ENCODE results near the gene ABHD13. TPM values are rescaled to one million over a fixed set of nuclear protein-coding genes. Genes with fewer than 3 reads are reported as not detected.
A peak's percentile ranks its signal among the peaks of the same experiment; 100 is the strongest.

ABHD13 gene
- total and polyA plus RNA-seq, 11 donors: 2.4 to 6.6 (median 4.9) TPM

GRCh38 chr13:108227651-108228272 is 9.6 kb downstream of the ABHD13 start:
- Histone ChIP-seq H3K4me1 (peaks cover 4 to 49% (median 30%) of the 10 kb centered on the region in 12 donors), H3K36me3 (peaks cover 0 to 16% (median 8%) of the 10 kb centered on the region in 9 donors), H3K4me3 (no peak overlapping the region), H3K27ac (no peak overlapping the region), H3K9me3 (no peaks in the 10 kb centered on the region), H3K27me3 (no peaks in the 10 kb centered on the region)
- WGBS, 4 donors: 84 to 92% (median 88%) methylated on average over 1 of the region's 1 CpG
- TF ChIP-seq CTCF (IDR thresholded peaks at IDR 0.05) (peak; percentile 67 to 90 (median 83)), POLR2A (IDR thresholded peaks at IDR 0.05) (no peak)
- no peak for ATAC-seq
- no peak for DNase-seq
- intact Hi-C loops (cut with DNase I): loop anchor here in 6 of 10 donors (5.0 to 10.0 kb wide), 6 partner anchors 40 to 670 kb away; partner anchors contain the start of gene TNFSF13B (in 1 of the 6)

- Histone ChIP-seq H3K4me3 (no peak overlapping the region), H3K36me3 (peaks cover 0 to 16% (median 8%) of the 10 kb centered on the region in 9 donors), H3K27me3 (no peaks in the 10 kb centered on the region), H3K4me1 (peaks cover 3 to 26% (median 16%) of the 10 kb centered on the region in 12 donors), H3K9me3 (no peaks in the 10 kb centered on the region), H3K27ac (no peak overlapping the region)
- no peak for TF ChIP-seq POLR2A (IDR thresholded peaks at IDR 0.05)
- TF ChIP-seq CTCF (IDR thresholded peaks at IDR 0.05): no peak
- intact Hi-C loops (cut with DNase I): no loop called here
- ATAC-seq (no peak), DNase-seq (no peak)
Observed at GRCh38 chr13:108230377-108230776, 12.2 kb downstream of the ABHD13 start.

- Histone ChIP-seq H3K4me1 (no peaks in the 10 kb centered on the region), H3K36me3 (no peaks in the 10 kb centered on the region), H3K9me3 (peaks cover 0 to 57% (median 0%) of the 10 kb centered on the region in 12 donors), H3K27ac (no peak overlapping the region), H3K27me3 (no peaks in the 10 kb centered on the region), H3K4me3 (no peak overlapping the region)
- TF ChIP-seq POLR2A (IDR thresholded peaks at IDR 0.05) (no peak), CTCF (IDR thresholded peaks at IDR 0.05) (no peak)
- ATAC-seq (no peak), DNase-seq (no peak)
- intact Hi-C loops (cut with DNase I): no loop called here
- 67 to 72% (median 70%) methylated on average over 4 of the region's 4 CpGs for WGBS, 4 donors
Observed at GRCh38 chr13:108249150-108249549, 31.0 kb downstream of the ABHD13 start.

- H3K4me3 ChIP-seq: no peak overlapping the region
- peaks cover 0 to 22% (median 0%) of the 10 kb centered on the region in 12 donors for H3K9me3 ChIP-seq
- no peaks in the 10 kb centered on the region for H3K36me3 ChIP-seq
- intact Hi-C loops (cut with DNase I): no loop called here
- DNase-seq (no peak), ATAC-seq (no peak)
- no peak overlapping the region for H3K27ac ChIP-seq
- 68 to 79% (median 75%) methylated on average over 2 of the region's 2 CpGs for WGBS, 4 donors
- no peaks in the 10 kb centered on the region for H3K4me1 ChIP-seq
- TF ChIP-seq CTCF (IDR thresholded peaks at IDR 0.05) (no peak), POLR2A (IDR thresholded peaks at IDR 0.05) (no peak)
- H3K27me3 ChIP-seq: no peaks in the 10 kb centered on the region
Observed at GRCh38 chr13:108257248-108257647, 39.1 kb downstream of the ABHD13 start.
